HepG2 (cell line): ENCODE data around the gene TARDBP. TPM values are rescaled to one million over a fixed set of nuclear protein-coding genes. Genes with fewer than 3 reads are reported as not detected.
A peak's percentile ranks its signal among the peaks of the same experiment; 100 is the strongest.

ENCODE experiments used
- ATAC-seq: fragments of 200-7000 bp; cut with Tn5 transposase; 3 replicates; pipeline ENCODE4 v1.9.1; 2020; ENCODE audit warnings: mild to moderate bottlenecking, moderate library complexity
- BruUV-seq: library from RNA; stranded (reverse); fragments of 400-500 nt; replicated peaks from 2 replicates; lab custom pipeline; 2021; lab: Mats Ljungman, UMichigan
- CTCF ChIA-PET: fragments of 300-600 bp; formaldehyde crosslinking; extraction: SDS; loops from one replicate; lab custom pipeline; 2021; ENCODE audit warnings: low total read pairs, inconsistent platforms, low intra/inter-chr PET ratio; lab: Yijun Ruan, JAX
- POLR2A ChIA-PET: fragments of 350-600 bp; sonication (Branson Sonifier 250); formaldehyde crosslinking; loops from one replicate; lab custom pipeline; 2020; ENCODE audit warnings: antibody characterized with exemption, inconsistent platforms; lab: Yijun Ruan, JAX
- DNase-seq: peaks from one replicate; pipeline ENCODE4 v3.0.0-alpha.2; 2015; ENCODE audit warnings: low spot score
- FAIRE-seq: peaks from 3 replicates; lab custom pipeline; 2011; peaks lifted over from hg19 to GRCh38; lab: Jason Lieb, UNC
- H2AFZ ChIP-seq: one replicate; pipeline ENCODE4 v1.6.1; 2011; ENCODE audit warnings: low read length, inconsistent platforms
- H3K27ac ChIP-seq: fragments of 300-600 bp; 3 replicates; pipeline ENCODE4 v1.8.0; 2011; ENCODE audit warnings: mixed run types, mild to moderate bottlenecking, mixed read lengths, low read length, inconsistent platforms; ENCODE audit not compliant: insufficient read depth; ENCODE audit errors: extremely low read length
- H3K27me3 ChIP-seq, 2 experiments: fragments of 200-600 bp in 1 of 2; 2 replicates in 1 of 2; 3 replicates in 1 of 2; pipeline versions ENCODE4 v1.6.0 to v1.8.0; 2011; ENCODE audit warnings: low read length in 2 of 2, mild to moderate bottlenecking in 2 of 2, moderate library complexity in 2 of 2, inconsistent platforms in 1 of 2; ENCODE audit not compliant: insufficient read depth in 2 of 2, control insufficient read depth in 1 of 2
- H3K36me3 ChIP-seq, 2 experiments: fragments of 200-600 bp in 1 of 2; replicated peaks in 1 of 2; 2 replicates in 1 of 2; 3 replicates in 1 of 2; pipeline versions ENCODE4 v1.5.1 to v1.8.0; 2011; ENCODE audit warnings: low read length in 2 of 2, inconsistent platforms in 1 of 2; ENCODE audit not compliant: insufficient read depth in 2 of 2, control insufficient read depth in 1 of 2
- H3K4me1 ChIP-seq: 2 replicates; pipeline ENCODE4 v1.5.1; 2012; ENCODE audit warnings: low read length, inconsistent platforms; ENCODE audit not compliant: insufficient read depth
- H3K4me2 ChIP-seq: 2 replicates; pipeline ENCODE4 v1.6.0; 2011; ENCODE audit warnings: low read depth, low read length, inconsistent platforms
- H3K4me3 ChIP-seq, 3 experiments: fragments of 200-600 bp in 1 of 3; sonication (generic), shearing (Covaris generic) in 1 of 3; replicated peaks in 1 of 3; 2 replicates each; pipeline ENCODE4 v1.5.1; 2011 to 2016; ENCODE audit warnings: low read length in 3 of 3, inconsistent platforms in 2 of 3, low read depth in 2 of 3, mild to moderate bottlenecking in 2 of 3, control low read depth in 1 of 3, mixed read lengths in 1 of 3; ENCODE audit not compliant: insufficient read depth in 1 of 3
- H3K79me2 ChIP-seq: one replicate; pipeline ENCODE4 v1.6.1; 2011; ENCODE audit warnings: low read length, inconsistent platforms; ENCODE audit not compliant: insufficient read depth
- H3K9ac ChIP-seq: 2 replicates; pipeline ENCODE4 v1.6.0; 2011; ENCODE audit warnings: mild to moderate bottlenecking, low read depth, low read length, inconsistent platforms; ENCODE audit not compliant: insufficient read depth
- H3K9me3 ChIP-seq: 2 replicates; pipeline ENCODE4 v1.5.1; 2012; ENCODE audit warnings: mild to moderate bottlenecking, low read length
- H4K20me1 ChIP-seq: 2 replicates; pipeline ENCODE4 v1.6.0; 2011; ENCODE audit warnings: inconsistent platforms, mild to moderate bottlenecking, low read length, moderate library complexity; ENCODE audit not compliant: insufficient read depth
- CEBPZ ChIP-seq: IDR thresholded peaks from 2 replicates; pipeline ENCODE4 v1.6.1; 2012; ENCODE audit warnings: low read length, improper control_type of control experiment
- HDAC1 ChIP-seq: sonication (generic); formaldehyde crosslinking; IDR thresholded peaks from 2 replicates; pipeline ENCODE4 v1.5.1; 2020; ENCODE audit warnings: mild to moderate bottlenecking, missing genetic modification reagents
- HNF4A ChIP-seq: sonication (generic); formaldehyde crosslinking; IDR thresholded peaks from 2 replicates; pipeline ENCODE4 v1.4.0; 2020; ENCODE audit warnings: missing genetic modification reagents
- JUN ChIP-seq: sonication (generic); formaldehyde crosslinking; IDR thresholded peaks from 2 replicates; pipeline ENCODE4 v1.4.0; 2020; ENCODE audit warnings: mild to moderate bottlenecking, missing genetic modification reagents
- MAF1 ChIP-seq: sonication (generic); formaldehyde crosslinking; IDR thresholded peaks from 2 replicates; pipeline ENCODE4 v1.5.0; 2020; ENCODE audit warnings: missing genetic modification reagents, borderline replicate concordance
- PAWR ChIP-seq: sonication (generic); formaldehyde crosslinking; IDR thresholded peaks from 2 replicates; pipeline ENCODE4 v1.4.0; 2020; ENCODE audit warnings: missing genetic modification reagents, mild to moderate bottlenecking, borderline replicate concordance
- RFX1 ChIP-seq: fragments of 450-650 bp; IDR thresholded peaks from 2 replicates; pipeline ENCODE4 v1.6.1; 2017
- SOX13 ChIP-seq, 3 experiments: fragments of 450-650 bp in 1 of 3; sonication (generic) in 1 of 3; formaldehyde crosslinking in 1 of 3; IDR thresholded peaks in 2 of 3; conservative IDR thresholded peaks in 1 of 3; 2 replicates each; pipeline versions ENCODE4 v1.5.0 to v1.6.1; 2016 to 2020; ENCODE audit warnings: antibody characterized with exemption in 1 of 3, mild to moderate bottlenecking in 1 of 3, missing compliant biosample characterization in 1 of 3, missing genetic modification reagents in 1 of 3, moderate library complexity in 1 of 3
- ZFP36 ChIP-seq: fragments of 150-350 bp; IDR thresholded peaks from 2 replicates; pipeline ENCODE4 v1.6.1; 2018; ENCODE audit warnings: borderline replicate concordance, low read length, low read depth; ENCODE audit not compliant: partially characterized antibody
- ZNF121 ChIP-seq: sonication (generic); formaldehyde crosslinking; IDR thresholded peaks from 2 replicates; pipeline ENCODE4 v1.5.0; 2020; ENCODE audit warnings: mild to moderate bottlenecking, missing genetic modification reagents
- ZNF619 ChIP-seq: sonication (generic); formaldehyde crosslinking; IDR thresholded peaks from 2 replicates; pipeline ENCODE4 v1.4.0; 2020; ENCODE audit warnings: mild to moderate bottlenecking, missing genetic modification reagents
- ZNF670 ChIP-seq: sonication (generic); formaldehyde crosslinking; IDR thresholded peaks from 2 replicates; pipeline ENCODE4 v1.8.0; 2022; ENCODE audit warnings: mild to moderate bottlenecking, missing genetic modification reagents, borderline replicate concordance
- ZNF674 ChIP-seq: sonication (generic); formaldehyde crosslinking; IDR thresholded peaks from 2 replicates; pipeline ENCODE4 v1.5.0; 2020; ENCODE audit warnings: low read depth, mild to moderate bottlenecking, missing genetic modification reagents
- WGBS: methylation state at CpG from one replicate; pipeline ENCODE4 v1.1.6; 2017; ENCODE audit warnings: low lambda C conversion rate; 5-methylcytosine and 5-hydroxymethylcytosine counted together
- in situ Hi-C: cut with HindIII; loops from 2 replicates; pipeline ENCODE4 v1.10.0; 2017; ENCODE audit warnings: low pct_unique_long_range_greater_than_20kb; ENCODE audit not compliant: extremely low pct_ligation_motif_present
- intact Hi-C: fragments of 100-400 bp; cut with micrococcal nuclease; formaldehyde crosslinking; loops from one replicate; pipeline ENCODE4 v1.10.0; 2022; ENCODE audit not compliant: unreplicated experiment
- polyA plus RNA-seq, 8 experiments: library from polyadenylated mRNA; depleted of rRNA in 3 of 8; stranded (reverse) in 7 of 8; unstranded in 1 of 8; fragments of >200 nt; fragmentation: Illumina TruSeq in 4 of 8; extraction: Trizol in 4 of 8; gene quantifications; 2 replicates each; pipeline versions ENCODE4 v1.2.1 to v1.2.3, GENCODE V29; 2011 to 2016; ENCODE audit warnings: low read depth in 4 of 8, missing spikeins in 1 of 8, mixed read lengths in 1 of 8; ENCODE audit not compliant: insufficient read depth in 1 of 8
- total RNA-seq, 5 experiments: library from RNA; depleted of rRNA; stranded (reverse); fragments of >200 nt; fragmentation: Illumina TruSeq; extraction: Trizol; gene quantifications; 2 replicates each; pipeline ENCODE4 v1.2.3, GENCODE V29; 2016; ENCODE audit warnings: low read depth in 1 of 5
- TF ChIP-seq, protein P1 (sequence below): sonication (generic); formaldehyde crosslinking; IDR thresholded peaks from 2 replicates; pipeline ENCODE4 v1.5.1; 2020; ENCODE audit warnings: missing genetic modification reagents, mild to moderate bottlenecking, borderline replicate concordance
- TF ChIP-seq, protein P2 (sequence below): sonication (generic); formaldehyde crosslinking; IDR thresholded peaks from 2 replicates; pipeline ENCODE4 v1.4.0; 2020; ENCODE audit warnings: low read depth, mild to moderate bottlenecking, missing genetic modification reagents

TARDBP gene
- total and polyA plus RNA-seq, 2 of the 13 experiments (the other 11 are each of a cell fraction or from before 2014, with no cell fraction given), result 62.4 to 93.0 TPM

DNA sequence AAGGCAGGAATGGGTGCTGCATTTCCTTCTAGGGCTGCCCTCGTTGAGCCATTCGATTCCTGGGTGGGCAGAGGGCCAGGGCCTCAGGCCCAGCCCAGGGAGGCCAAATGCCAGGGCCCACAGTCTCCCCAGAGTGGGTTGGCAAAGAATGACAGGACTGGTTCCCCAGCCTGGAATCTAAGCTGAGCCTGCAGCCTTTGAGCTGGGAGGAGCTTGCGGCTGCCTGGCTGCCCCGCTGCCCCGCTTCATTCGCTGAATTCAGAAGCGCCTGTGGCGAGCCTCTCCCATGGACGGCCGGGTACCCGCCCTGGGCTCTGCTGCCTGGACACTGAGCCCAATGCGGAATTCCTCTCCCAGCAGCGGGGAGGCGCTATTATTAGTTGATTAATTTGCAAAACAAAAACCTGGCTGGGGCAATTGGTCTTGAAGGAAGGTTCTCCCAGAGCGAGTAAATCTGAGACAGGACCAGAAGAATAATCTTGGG, 32.3 kb upstream of the TARDBP start (continued):
- TF ChIP-seq CEBPZ (no peak), ZNF619 (no peak)

GRCh38 chr1:10980841-10981727, 31.4 kb upstream of the TARDBP start:
- Histone ChIP-seq H3K4me2 (peak overlapping the region; percentile 94), H2AFZ (no peak overlapping the region), H3K4me3 (peak overlapping the region in 2 of 3 experiments; percentile 34 to 67; a peak in 4 of 6 replicates), H4K20me1 (no peaks in the 10 kb centered on the region), H3K79me2 (no peaks in the 10 kb centered on the region), H3K9ac (peak overlapping the region; percentile 53; the same call in 1 of the 2 replicates), H3K9me3 (no peaks in the 10 kb centered on the region), H3K4me1 (peaks cover 54% of the 10 kb centered on the region), H3K27ac (no peak overlapping the region), H3K36me3 (no peaks in the 10 kb centered on the region), H3K27me3 (peaks cover 2 to 9% of the 10 kb centered on the region in 2 experiments; a peak in 4 of 5 replicates)
- DNase-seq (no peak), FAIRE-seq (no peak), ATAC-seq (peak; percentile 31)
- POLR2A ChIA-PET, result interaction anchor here (1.2 kb wide), 1 partner anchor 31 kb away, joined by 3 read pairs; no protein-coding TSS in a partner anchor
- CTCF ChIA-PET, result no interaction called here
- in situ Hi-C loops, result no loop called here
- WGBS, result 41% methylated on average over 9 of the region's 9 CpGs
- intact Hi-C loops, result no loop called here
- no TSS peak for BruUV-seq
- no peak for TF ChIP-seq RFX1
- TF ChIP-seq HNF4A, result 0 out of 2 replicates have a peak, but pooled peaks have one; percentile 12
- TF ChIP-seq PAWR, result no peak
- TF ChIP-seq ZNF121 (CRISPR knock-in tag), result peak; percentile 81
- no peak for TF ChIP-seq JUN (CRISPR knock-in tag)
- TF ChIP-seq SOX13 (IDR thresholded peaks at IDR 0.05), result no peak
- TF ChIP-seq SOX13 (CRISPR knock-in tag; conservative IDR thresholded peaks at IDR 0.05 in 1 of 2, IDR thresholded peaks at IDR 0.05 in 1 of 2), result peak in 1 of 2 experiments; percentile 22; a peak in 1 of 4 replicates
- TF ChIP-seq ZFP36, result no peak
- TF ChIP-seq, protein P1, sequence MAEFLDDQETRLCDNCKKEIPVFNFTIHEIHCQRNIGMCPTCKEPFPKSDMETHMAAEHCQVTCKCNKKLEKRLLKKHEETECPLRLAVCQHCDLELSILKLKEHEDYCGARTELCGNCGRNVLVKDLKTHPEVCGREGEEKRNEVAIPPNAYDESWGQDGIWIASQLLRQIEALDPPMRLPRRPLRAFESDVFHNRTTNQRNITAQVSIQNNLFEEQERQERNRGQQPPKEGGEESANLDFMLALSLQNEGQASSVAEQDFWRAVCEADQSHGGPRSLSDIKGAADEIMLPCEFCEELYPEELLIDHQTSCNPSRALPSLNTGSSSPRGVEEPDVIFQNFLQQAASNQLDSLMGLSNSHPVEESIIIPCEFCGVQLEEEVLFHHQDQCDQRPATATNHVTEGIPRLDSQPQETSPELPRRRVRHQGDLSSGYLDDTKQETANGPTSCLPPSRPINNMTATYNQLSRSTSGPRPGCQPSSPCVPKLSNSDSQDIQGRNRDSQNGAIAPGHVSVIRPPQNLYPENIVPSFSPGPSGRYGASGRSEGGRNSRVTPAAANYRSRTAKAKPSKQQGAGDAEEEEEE (CRISPR knock-in tag), result no peak
- no peak for TF ChIP-seq MAF1
- TF ChIP-seq ZNF674, result no peak
- no peak for TF ChIP-seq ZNF670 (CRISPR knock-in tag)
- TF ChIP-seq, protein P2, sequence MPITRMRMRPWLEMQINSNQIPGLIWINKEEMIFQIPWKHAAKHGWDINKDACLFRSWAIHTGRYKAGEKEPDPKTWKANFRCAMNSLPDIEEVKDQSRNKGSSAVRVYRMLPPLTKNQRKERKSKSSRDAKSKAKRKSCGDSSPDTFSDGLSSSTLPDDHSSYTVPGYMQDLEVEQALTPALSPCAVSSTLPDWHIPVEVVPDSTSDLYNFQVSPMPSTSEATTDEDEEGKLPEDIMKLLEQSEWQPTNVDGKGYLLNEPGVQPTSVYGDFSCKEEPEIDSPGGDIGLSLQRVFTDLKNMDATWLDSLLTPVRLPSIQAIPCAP (CRISPR knock-in tag), result no peak
- no peak; the same call in 1 of the 2 replicates for TF ChIP-seq HDAC1 (CRISPR knock-in tag)
